ENCODE results near the gene TRIO.

The TRIO gene

DNA sequence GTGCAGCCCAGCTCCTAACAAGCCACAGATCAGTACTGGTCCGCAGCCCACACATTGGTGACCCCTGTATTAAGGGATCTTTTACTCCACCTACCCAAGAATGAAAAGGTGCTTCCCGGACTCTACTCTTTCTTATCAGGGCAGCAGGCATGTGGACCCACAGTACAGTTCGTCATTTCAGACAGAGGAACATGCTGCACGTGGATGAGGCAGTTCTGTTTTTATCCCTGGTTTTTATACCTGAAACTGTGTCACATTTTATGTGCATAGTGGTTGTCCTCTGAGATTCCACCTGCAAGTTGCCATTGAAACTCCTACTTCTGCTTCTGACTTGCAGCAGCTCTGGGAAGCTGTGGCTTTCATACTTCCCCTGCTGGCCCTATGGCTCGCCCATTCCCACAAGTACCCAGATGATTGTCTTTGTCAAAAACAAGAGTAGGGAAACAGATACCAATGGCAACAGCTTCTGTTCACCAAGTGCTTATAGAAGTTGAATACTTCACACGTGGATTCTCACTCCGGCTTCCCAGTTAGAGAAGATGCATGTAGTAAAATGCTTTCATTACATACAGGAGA is 208.0 kb downstream of the TRIO start:
- intact Hi-C loops (cut with DNase I; ENCODE audit: low total_unique reads): loop anchor here (5.0 kb wide), 1 partner anchor 296 kb away; no protein-coding TSS in a partner anchor
- Histone ChIP-seq H3K4me3 (no peak overlapping the region), H3K27me3 (no peaks in the 10 kb centered on the region), H3K36me3 (peaks cover 0 to 14% (median 0%) of the 10 kb centered on the region in 3 donors), H3K4me1 (peaks cover 0 to 25% (median 5%) of the 10 kb centered on the region in 4 donors), H3K9me3 (no peaks in the 10 kb centered on the region), H3K27ac (no peak overlapping the region)
- TF ChIP-seq, protein P1, sequence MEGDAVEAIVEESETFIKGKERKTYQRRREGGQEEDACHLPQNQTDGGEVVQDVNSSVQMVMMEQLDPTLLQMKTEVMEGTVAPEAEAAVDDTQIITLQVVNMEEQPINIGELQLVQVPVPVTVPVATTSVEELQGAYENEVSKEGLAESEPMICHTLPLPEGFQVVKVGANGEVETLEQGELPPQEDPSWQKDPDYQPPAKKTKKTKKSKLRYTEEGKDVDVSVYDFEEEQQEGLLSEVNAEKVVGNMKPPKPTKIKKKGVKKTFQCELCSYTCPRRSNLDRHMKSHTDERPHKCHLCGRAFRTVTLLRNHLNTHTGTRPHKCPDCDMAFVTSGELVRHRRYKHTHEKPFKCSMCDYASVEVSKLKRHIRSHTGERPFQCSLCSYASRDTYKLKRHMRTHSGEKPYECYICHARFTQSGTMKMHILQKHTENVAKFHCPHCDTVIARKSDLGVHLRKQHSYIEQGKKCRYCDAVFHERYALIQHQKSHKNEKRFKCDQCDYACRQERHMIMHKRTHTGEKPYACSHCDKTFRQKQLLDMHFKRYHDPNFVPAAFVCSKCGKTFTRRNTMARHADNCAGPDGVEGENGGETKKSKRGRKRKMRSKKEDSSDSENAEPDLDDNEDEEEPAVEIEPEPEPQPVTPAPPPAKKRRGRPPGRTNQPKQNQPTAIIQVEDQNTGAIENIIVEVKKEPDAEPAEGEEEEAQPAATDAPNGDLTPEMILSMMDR (IDR thresholded peaks at IDR 0.05): no peak
- no peak for DNase-seq

DNA sequence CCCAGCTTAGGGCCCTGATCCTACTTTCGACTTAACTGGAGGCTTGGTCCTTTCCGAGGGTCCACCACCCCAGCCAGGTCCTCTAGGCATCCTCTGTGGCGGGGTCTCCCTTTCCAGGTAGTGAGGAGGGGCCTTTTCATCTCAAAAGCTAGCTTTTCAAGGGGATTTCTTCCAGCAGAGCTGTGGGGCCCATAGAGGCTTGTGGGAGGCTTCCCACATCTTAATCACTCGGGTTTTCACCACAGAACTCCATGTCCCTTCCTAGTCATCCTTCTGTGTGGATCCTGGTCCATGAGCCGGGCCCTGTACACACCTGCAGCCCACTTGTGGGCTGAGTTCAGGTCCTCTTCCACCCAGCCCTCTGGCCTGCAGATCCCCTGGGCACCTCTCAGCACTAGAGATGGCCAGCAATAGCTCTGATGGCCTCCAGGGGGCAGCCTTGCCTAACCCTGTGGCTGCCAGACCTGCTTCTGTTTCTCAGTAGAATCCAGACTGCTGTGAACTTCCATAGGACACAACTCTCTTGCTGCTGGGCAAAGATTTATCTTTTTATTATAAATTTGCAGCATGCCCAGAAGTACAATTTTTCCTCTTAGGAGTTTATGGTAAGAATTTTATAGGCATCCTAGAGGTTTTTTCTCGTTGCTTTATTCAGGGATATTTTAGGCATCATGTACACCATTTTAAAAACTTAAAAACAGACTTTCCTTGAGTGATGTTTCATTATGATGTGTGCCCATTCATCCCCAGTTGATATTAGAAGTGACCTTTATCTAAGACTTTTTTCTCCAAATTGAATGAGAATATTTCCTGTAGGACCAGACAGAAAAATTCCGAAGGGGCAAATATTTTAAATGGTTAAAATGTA is 208.9 kb downstream of the TRIO start:
- H3K36me3 ChIP-seq: peaks cover 0 to 20% (median 0%) of the 10 kb centered on the region in 3 donors
- H3K27me3 ChIP-seq: no peaks in the 10 kb centered on the region
- DNase-seq: peak; percentile 58 to 81
- no peak overlapping the region for H3K4me3 ChIP-seq
- H3K4me1 ChIP-seq: peaks cover 0 to 25% (median 5%) of the 10 kb centered on the region in 4 donors
- H3K9me3 ChIP-seq: no peaks in the 10 kb centered on the region
- no peak overlapping the region for H3K27ac ChIP-seq
- intact Hi-C loops (cut with DNase I; ENCODE audit: low total_unique reads): loop anchor here (5.0 kb wide), 1 partner anchor 295 kb away; no protein-coding TSS in a partner anchor
- TF ChIP-seq, protein P1 (IDR thresholded peaks at IDR 0.05): peak; percentile 85 to 95

DNA sequence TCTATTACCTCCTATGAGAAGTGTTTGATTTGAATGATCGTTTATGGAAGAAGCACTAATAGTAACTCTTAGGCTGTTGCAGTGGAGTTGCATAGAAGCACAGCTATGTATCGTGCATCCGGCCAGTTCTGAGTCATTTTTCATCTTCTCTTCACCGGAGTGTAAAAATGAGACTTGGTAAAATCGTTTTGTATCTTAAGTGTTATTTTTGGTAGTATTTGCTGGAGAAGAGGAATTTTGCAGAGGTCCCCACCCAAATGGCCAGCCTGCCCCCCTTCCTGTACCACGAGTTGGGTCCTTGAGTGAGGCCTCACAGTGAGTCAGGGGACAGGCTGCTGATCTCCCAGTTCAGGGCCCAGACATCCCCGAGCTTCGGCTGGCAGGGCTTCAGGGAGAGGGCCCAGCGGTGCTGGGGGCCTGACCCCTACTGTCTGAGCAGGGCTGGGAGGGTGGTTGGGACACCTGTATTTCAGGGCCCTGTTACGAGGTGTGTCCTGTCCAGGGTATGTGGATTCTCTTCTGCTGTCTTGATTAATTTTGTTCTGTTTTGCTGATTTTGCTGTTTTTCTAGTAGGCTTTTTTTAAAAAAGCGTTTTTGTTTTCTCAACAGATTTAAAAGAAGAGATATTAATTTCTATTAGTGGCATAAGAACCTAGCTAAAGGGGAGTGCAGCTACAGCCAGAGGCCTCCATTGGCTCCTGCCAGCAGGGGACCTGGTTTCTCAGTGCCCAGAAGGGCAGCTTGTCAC is 210.8 kb downstream of the TRIO start:
- no peak for DNase-seq
- Histone ChIP-seq H3K4me1 (peaks cover 0 to 10% (median 5%) of the 10 kb centered on the region in 4 donors), H3K36me3 (peaks cover 9 to 36% (median 10%) of the 10 kb centered on the region in 3 donors), H3K27ac (no peak overlapping the region), H3K27me3 (no peaks in the 10 kb centered on the region), H3K4me3 (no peak overlapping the region), H3K9me3 (no peaks in the 10 kb centered on the region)
- TF ChIP-seq, protein P1 (IDR thresholded peaks at IDR 0.05): no peak
- intact Hi-C loops (cut with DNase I; ENCODE audit: low total_unique reads): loop anchor here (5.0 kb wide), 1 partner anchor 293 kb away; no protein-coding TSS in a partner anchor

DNA sequence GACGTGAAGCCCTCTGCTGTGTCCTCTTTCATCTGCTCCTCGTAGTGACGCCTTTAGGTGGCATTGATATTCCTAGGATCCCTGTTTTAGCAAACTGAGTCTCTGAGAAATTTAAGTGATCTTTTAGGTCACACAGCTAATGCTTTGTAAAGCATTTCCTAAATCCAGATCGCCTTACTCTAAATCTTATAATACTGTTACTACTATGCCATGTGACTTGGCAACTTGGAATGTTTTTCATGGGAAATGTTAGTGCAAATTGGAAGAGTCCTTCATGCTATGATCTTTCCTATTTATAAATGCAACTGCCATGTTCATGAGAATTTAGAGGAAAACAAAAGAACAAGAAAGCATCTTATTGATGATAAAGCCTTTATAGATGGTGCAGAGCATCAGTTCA is 212.2 kb downstream of the TRIO start:
- no peak overlapping the region for H3K27ac ChIP-seq
- peaks cover 0 to 10% (median 3%) of the 10 kb centered on the region in 4 donors for H3K4me1 ChIP-seq
- TF ChIP-seq, protein P1 (IDR thresholded peaks at IDR 0.05): no peak
- DNase-seq: no peak
- H3K36me3 ChIP-seq: peaks cover 24 to 44% (median 25%) of the 10 kb centered on the region in 3 donors
- H3K27me3 ChIP-seq: no peaks in the 10 kb centered on the region
- intact Hi-C loops (cut with DNase I; ENCODE audit: low total_unique reads): no loop called here
- H3K4me3 ChIP-seq: no peak overlapping the region
- no peaks in the 10 kb centered on the region for H3K9me3 ChIP-seq

DNA sequence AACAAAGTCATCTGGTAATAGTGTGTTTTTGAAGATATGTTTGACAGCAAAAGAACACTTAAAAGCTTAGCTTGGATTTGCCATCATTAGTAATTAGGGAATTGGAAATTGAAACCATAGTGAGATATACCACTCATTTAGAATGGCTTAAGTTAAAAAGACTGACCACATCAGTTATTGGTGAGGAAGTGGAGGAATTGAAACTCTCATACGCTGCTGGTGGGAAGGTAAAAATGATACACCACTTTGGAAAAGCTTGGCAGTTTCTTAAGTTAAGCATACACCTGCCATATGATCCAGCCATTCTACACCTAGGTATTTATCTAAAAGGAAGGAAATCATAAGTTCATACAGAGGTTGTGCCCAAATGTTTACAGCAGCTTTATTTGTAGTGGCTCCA is 213.2 kb downstream of the TRIO start:
- intact Hi-C loops (cut with DNase I; ENCODE audit: low total_unique reads): no loop called here
- H3K4me3 ChIP-seq: no peak overlapping the region
- peaks cover 0 to 10% (median 3%) of the 10 kb centered on the region in 4 donors for H3K4me1 ChIP-seq
- no peak for DNase-seq
- H3K9me3 ChIP-seq: no peaks in the 10 kb centered on the region
- H3K27ac ChIP-seq: no peak overlapping the region
- H3K36me3 ChIP-seq: peaks cover 34 to 47% (median 35%) of the 10 kb centered on the region in 3 donors
- TF ChIP-seq, protein P1 (IDR thresholded peaks at IDR 0.05): no peak
- H3K27me3 ChIP-seq: no peaks in the 10 kb centered on the region
